ENCODE results near the gene CTNNA3. TPM values are rescaled to one million over a fixed set of nuclear protein-coding genes. Genes with fewer than 3 reads are reported as not detected.

Gene CTNNA3
- total RNA-seq, 1 experiment from 2014 or later, result 0.02 TPM

GRCh38 chr10:66982053-66982420 is 714.0 kb downstream of the CTNNA3 start:
- Mint-ChIP-seq H3K27ac (ENCODE audit: low read depth, unreplicated experiment) (no peak overlapping the region), H3K27me3 (ENCODE audit: insufficient read depth, unreplicated experiment) (peaks cover 49% of the 10 kb centered on the region), H3K36me3 (ENCODE audit: insufficient read depth, unreplicated experiment) (no peaks in the 10 kb centered on the region), H3K9me3 (ENCODE audit: unreplicated experiment) (no peaks in the 10 kb centered on the region), H3K4me3 (ENCODE audit: unreplicated experiment) (no peak overlapping the region), H3K4me1 (ENCODE audit: insufficient read depth, unreplicated experiment) (no peaks in the 10 kb centered on the region)
- no peak for TF ChIP-seq CTCF (IDR thresholded peaks at IDR 0.05; ENCODE audit: unreplicated experiment)
- ChIA-PET CTCF (no interaction called here), POLR2A (no interaction called here)
- intact Hi-C loops (cut with micrococcal nuclease), result no loop called here
- DNase-seq (ENCODE audit: unreplicated experiment), result no peak
- BruUV-seq (replicated peaks), result no TSS peak

- Mint-ChIP-seq H3K27ac (ENCODE audit: low read depth, unreplicated experiment) (no peak overlapping the region), H3K27me3 (ENCODE audit: insufficient read depth, unreplicated experiment) (peaks cover 43% of the 10 kb centered on the region), H3K9me3 (ENCODE audit: unreplicated experiment) (no peaks in the 10 kb centered on the region), H3K4me1 (ENCODE audit: insufficient read depth, unreplicated experiment) (no peaks in the 10 kb centered on the region), H3K4me3 (ENCODE audit: unreplicated experiment) (no peak overlapping the region), H3K36me3 (ENCODE audit: insufficient read depth, unreplicated experiment) (no peaks in the 10 kb centered on the region)
- POLR2A ChIA-PET, result interaction anchor here (0.7 kb wide), 1 partner anchor 406 kb away, joined by 3 read pairs; no protein-coding TSS in a partner anchor
- no peak for TF ChIP-seq CTCF (IDR thresholded peaks at IDR 0.05; ENCODE audit: unreplicated experiment)
- BruUV-seq (replicated peaks), result no TSS peak
- intact Hi-C loops (cut with micrococcal nuclease), result no loop called here
- CTCF ChIA-PET, result no interaction called here
- no peak for DNase-seq (ENCODE audit: unreplicated experiment)
Observed at GRCh38 chr10:66981361-66982052, 714.5 kb downstream of the CTNNA3 start.

GRCh38 chr10:66980246-66980815 is 715.7 kb downstream of the CTNNA3 start:
- no peak for DNase-seq (ENCODE audit: unreplicated experiment)
- ChIA-PET POLR2A (no interaction called here), CTCF (no interaction called here)
- TF ChIP-seq CTCF (IDR thresholded peaks at IDR 0.05; ENCODE audit: unreplicated experiment), result no peak
- no peak overlapping the region for H3K4me3 Mint-ChIP-seq (ENCODE audit: unreplicated experiment)
- H3K36me3 Mint-ChIP-seq (ENCODE audit: insufficient read depth, unreplicated experiment), result no peaks in the 10 kb centered on the region
- intact Hi-C loops (cut with micrococcal nuclease), result no loop called here
- no TSS peak for BruUV-seq (replicated peaks)
- H3K9me3 Mint-ChIP-seq (ENCODE audit: unreplicated experiment), result no peaks in the 10 kb centered on the region
- peaks cover 41% of the 10 kb centered on the region for H3K27me3 Mint-ChIP-seq (ENCODE audit: insufficient read depth, unreplicated experiment)
- no peaks in the 10 kb centered on the region for H3K4me1 Mint-ChIP-seq (ENCODE audit: insufficient read depth, unreplicated experiment)
- no peak overlapping the region for H3K27ac Mint-ChIP-seq (ENCODE audit: low read depth, unreplicated experiment)

- intact Hi-C loops (cut with micrococcal nuclease), result no loop called here
- ChIA-PET CTCF (interaction anchor here (0.6 to 0.7 kb wide), 2 partner anchors 10 to 42 kb away, joined by 3 to 4 read pairs; no protein-coding TSS in a partner anchor), POLR2A (interaction anchor here (0.6 to 0.7 kb wide), 2 partner anchors 23 to 431 kb away, joined by 3 read pairs; no protein-coding TSS in a partner anchor)
- no peaks in the 10 kb centered on the region for H3K9me3 Mint-ChIP-seq (ENCODE audit: unreplicated experiment)
- no TSS peak for BruUV-seq (replicated peaks)
- DNase-seq (ENCODE audit: unreplicated experiment), result no peak
- H3K27ac Mint-ChIP-seq (ENCODE audit: low read depth, unreplicated experiment), result no peak overlapping the region
- no peak overlapping the region for H3K4me3 Mint-ChIP-seq (ENCODE audit: unreplicated experiment)
- H3K27me3 Mint-ChIP-seq (ENCODE audit: insufficient read depth, unreplicated experiment), result no peaks in the 10 kb centered on the region
- H3K36me3 Mint-ChIP-seq (ENCODE audit: insufficient read depth, unreplicated experiment), result no peaks in the 10 kb centered on the region
- TF ChIP-seq CTCF (IDR thresholded peaks at IDR 0.05; ENCODE audit: unreplicated experiment), result no peak
- no peaks in the 10 kb centered on the region for H3K4me1 Mint-ChIP-seq (ENCODE audit: insufficient read depth, unreplicated experiment)
Observed at GRCh38 chr10:66964946-66965345, 731.0 kb downstream of the CTNNA3 start.
